Immature natural killer cell (primary cell): ENCODE data around the gene PGR. TPM values are rescaled to one million over a fixed set of nuclear protein-coding genes. Genes with fewer than 3 reads are reported as not detected.

Experiments used
- DNase-seq, 3 donors: peaks; one replicate each; pipeline ENCODE4 v3.0.0; 2022; ENCODE audit warnings: mixed read lengths in 1 of 3
- H3K27ac Mint-ChIP-seq, 6 donors: one replicate each; pipeline ENCODE4 v1.8.0; 2020; ENCODE audit warnings: mixed read lengths in 6 of 6, mild to moderate bottlenecking in 5 of 6, inconsistent platforms in 4 of 6, moderate library complexity in 3 of 6
- H3K27me3 Mint-ChIP-seq, 3 donors: one replicate each; pipeline ENCODE4 v1.8.0; 2020 to 2021; ENCODE audit warnings: low read depth in 3 of 3, mild to moderate bottlenecking in 3 of 3, mixed read lengths in 3 of 3, moderate library complexity in 3 of 3, inconsistent platforms in 1 of 3
- H3K36me3 Mint-ChIP-seq, 3 donors: one replicate each; pipeline ENCODE4 v1.8.0; 2020; ENCODE audit warnings: mixed read lengths in 3 of 3, inconsistent platforms in 2 of 3, mild to moderate bottlenecking in 2 of 3
- H3K4me1 Mint-ChIP-seq, 2 donors: one replicate each; pipeline ENCODE4 v1.8.0; 2020; ENCODE audit warnings: inconsistent platforms in 2 of 2, mild to moderate bottlenecking in 2 of 2, mixed read lengths in 2 of 2, moderate library complexity in 1 of 2
- H3K4me3 Mint-ChIP-seq, 5 donors: one replicate each; pipeline ENCODE4 v1.8.0; 2020; ENCODE audit warnings: mild to moderate bottlenecking in 5 of 5, mixed read lengths in 5 of 5, inconsistent platforms in 3 of 5, moderate library complexity in 3 of 5
- H3K9me3 Mint-ChIP-seq, 6 donors: one replicate each; pipeline ENCODE4 v1.8.0; 2020; ENCODE audit warnings: mild to moderate bottlenecking in 6 of 6, mixed read lengths in 6 of 6, inconsistent platforms in 4 of 6, moderate library complexity in 3 of 6
- polyA plus RNA-seq, 3 donors: library from polyadenylated mRNA; unstranded; fragments of 300-500 nt; fragmentation: Illumina TruSeq; gene quantifications; one replicate each; pipeline ENCODE4 v1.2.3, GENCODE V29; 2021

Gene PGR
- polyA plus RNA-seq, 3 donors from 2014 or later = not detected

DNA sequence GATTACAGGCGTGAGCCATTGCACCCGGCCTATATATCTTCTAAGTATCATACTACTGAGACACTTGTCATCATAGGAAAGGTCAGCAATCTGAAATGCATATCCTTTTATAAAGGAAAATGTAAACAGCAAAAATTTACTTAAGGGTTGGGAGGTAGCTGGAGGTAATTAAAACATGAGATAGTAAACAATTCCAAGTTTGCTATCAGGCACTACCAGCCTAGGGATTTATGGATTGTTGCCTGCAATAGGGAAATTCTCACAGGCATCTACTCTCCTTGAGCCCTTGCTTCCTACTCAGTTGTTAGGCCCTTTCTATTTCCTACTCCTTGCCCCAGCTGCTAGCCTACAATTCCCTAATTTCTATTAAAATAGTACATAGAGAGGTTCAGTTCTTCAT is 16.1 kb downstream of the PGR start:
- H3K36me3 Mint-ChIP-seq = no peaks in the 10 kb centered on the region
- no peak for DNase-seq
- no peak overlapping the region for H3K4me3 Mint-ChIP-seq
- peaks cover 3 to 30% (median 9%) of the 10 kb centered on the region in 6 donors for H3K9me3 Mint-ChIP-seq
- no peak overlapping the region for H3K27ac Mint-ChIP-seq
- no peaks in the 10 kb centered on the region for H3K27me3 Mint-ChIP-seq
- no peaks in the 10 kb centered on the region for H3K4me1 Mint-ChIP-seq

DNA sequence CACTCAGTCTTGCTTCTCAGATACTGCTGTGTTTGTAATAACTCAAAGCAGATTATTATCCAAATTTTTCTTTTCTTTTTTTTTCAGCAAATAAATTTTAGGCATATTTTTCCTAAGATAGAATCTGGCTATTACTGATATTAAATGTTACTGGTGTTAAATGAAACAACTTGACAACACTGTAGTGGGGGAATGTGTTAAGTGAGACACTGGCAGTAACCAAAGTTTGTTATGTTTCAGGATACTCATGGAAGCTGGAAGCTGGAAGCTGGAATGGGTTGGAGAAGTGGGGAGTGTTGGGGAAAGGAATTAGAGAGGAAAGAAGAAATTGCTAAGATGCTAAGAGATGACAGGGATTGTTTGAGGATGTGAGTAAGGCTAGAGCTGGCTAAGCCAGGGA is 24.9 kb downstream of the PGR start:
- H3K27me3 Mint-ChIP-seq = peaks cover 0 to 3% (median 0%) of the 10 kb centered on the region in 3 donors
- peaks cover 0 to 6% (median 0%) of the 10 kb centered on the region in 3 donors for H3K36me3 Mint-ChIP-seq
- DNase-seq = no peak
- no peak overlapping the region for H3K4me3 Mint-ChIP-seq
- no peak overlapping the region for H3K27ac Mint-ChIP-seq
- H3K9me3 Mint-ChIP-seq = peaks cover 13 to 52% (median 22%) of the 10 kb centered on the region in 6 donors
- no peaks in the 10 kb centered on the region for H3K4me1 Mint-ChIP-seq

DNA sequence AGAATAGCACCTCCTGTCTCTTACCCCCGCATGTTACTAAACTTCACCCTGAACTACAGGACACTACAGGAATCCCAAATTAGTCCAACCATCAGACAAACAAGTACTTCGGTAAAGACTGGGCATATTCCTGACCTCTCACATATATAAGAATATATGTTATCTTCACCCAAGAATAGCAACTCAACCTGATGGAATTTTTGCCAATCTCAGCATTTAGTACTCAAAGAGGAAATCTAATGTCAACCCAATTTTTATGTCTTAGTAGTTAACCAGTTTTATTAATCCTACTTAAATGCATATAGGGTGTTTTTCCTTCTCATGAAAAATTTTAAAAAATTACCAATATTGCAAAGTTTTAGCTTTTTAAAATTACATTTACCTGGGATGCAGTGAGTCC is 26.2 kb downstream of the PGR start:
- Mint-ChIP-seq H3K4me1 (no peaks in the 10 kb centered on the region), H3K27ac (no peak overlapping the region), H3K4me3 (no peak overlapping the region), H3K9me3 (peaks cover 14 to 50% (median 24%) of the 10 kb centered on the region in 6 donors), H3K27me3 (peaks cover 0 to 3% (median 0%) of the 10 kb centered on the region in 3 donors), H3K36me3 (peaks cover 0 to 6% (median 0%) of the 10 kb centered on the region in 3 donors)
- DNase-seq = no peak

DNA sequence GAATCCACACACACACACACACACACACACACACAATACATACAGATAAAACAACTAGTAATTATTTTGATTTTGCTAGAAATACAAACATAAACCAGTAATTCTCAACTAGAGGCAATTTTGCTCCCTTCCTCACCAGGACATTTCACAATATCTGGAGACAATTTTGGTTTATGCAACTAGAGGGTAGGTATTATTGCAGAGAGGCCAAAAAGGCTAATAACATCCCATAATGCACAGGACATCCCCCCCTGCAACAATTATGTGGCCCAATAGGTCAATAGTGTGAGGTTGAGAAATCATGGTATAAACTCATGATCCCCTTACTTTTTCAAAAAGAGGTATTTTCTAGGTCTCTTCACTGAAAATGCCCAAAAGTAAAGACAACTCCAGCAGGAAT is 29.0 kb downstream of the PGR start:
- no peak overlapping the region for H3K27ac Mint-ChIP-seq
- no peaks in the 10 kb centered on the region for H3K4me1 Mint-ChIP-seq
- peaks cover 0 to 2% (median 0%) of the 10 kb centered on the region in 3 donors for H3K27me3 Mint-ChIP-seq
- H3K4me3 Mint-ChIP-seq = no peak overlapping the region
- peaks cover 0 to 6% (median 0%) of the 10 kb centered on the region in 3 donors for H3K36me3 Mint-ChIP-seq
- no peak for DNase-seq
- H3K9me3 Mint-ChIP-seq = peaks cover 11 to 33% (median 23%) of the 10 kb centered on the region in 6 donors

DNA sequence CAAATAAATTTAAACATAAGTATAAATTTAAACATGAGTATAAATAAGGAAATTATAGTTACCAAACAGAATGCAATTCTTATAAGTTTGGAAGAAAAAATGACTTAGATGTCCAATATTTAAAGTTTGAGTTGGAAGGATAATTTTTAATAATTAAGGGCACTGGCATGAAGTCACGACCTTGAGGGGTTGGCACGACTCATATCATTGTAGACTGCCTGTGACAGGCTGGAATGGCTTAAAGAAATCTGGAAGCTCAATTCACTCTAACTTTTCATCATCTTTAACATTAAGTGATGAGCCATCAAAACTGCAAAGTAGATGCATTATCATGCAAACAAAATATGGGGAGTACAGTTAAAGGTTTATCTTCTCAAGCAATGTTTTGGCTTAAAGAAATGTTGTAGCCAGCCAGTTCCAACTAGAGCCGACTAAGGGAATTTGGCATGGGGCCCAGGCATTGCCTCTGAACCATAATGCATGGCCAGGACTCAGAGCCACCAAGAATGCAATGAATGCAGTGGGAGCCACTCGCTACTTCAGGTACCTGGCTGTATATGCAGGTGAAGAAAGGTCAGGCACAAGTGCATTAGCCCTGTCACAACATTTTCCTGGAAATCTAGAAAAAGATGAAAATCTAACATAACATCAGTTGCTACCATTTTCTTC is 33.4 kb downstream of the PGR start:
- Mint-ChIP-seq H3K9me3 (peaks cover 6 to 31% (median 13%) of the 10 kb centered on the region in 6 donors), H3K27me3 (peaks cover 0 to 2% (median 0%) of the 10 kb centered on the region in 3 donors), H3K36me3 (peaks cover 0 to 3% (median 0%) of the 10 kb centered on the region in 3 donors), H3K27ac (no peak overlapping the region), H3K4me1 (no peaks in the 10 kb centered on the region), H3K4me3 (no peak overlapping the region)
- no peak for DNase-seq

DNA sequence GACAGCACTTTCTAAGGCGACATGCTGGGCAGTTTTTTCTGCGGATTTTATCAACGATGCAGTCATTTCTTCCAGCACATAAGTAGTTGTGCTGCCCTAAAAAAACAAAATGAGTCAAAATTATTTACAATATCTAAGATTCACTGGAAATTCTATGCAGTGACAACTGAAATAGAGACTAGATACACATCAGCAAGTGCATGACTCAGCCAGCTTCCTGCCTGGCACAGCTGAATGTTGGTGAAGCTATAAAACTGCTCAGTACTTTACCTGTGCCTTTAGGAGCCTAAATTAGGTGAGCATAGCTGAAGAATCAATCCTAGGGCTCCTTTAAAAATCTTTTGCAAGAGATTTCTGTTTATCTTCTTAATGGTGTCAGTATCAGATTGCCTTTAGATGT is 37.8 kb downstream of the PGR start:
- Mint-ChIP-seq H3K27me3 (peaks cover 0 to 2% (median 0%) of the 10 kb centered on the region in 3 donors), H3K4me1 (no peaks in the 10 kb centered on the region), H3K27ac (no peak overlapping the region), H3K4me3 (no peak overlapping the region), H3K9me3 (peaks cover 10 to 28% (median 18%) of the 10 kb centered on the region in 6 donors), H3K36me3 (peaks cover 0 to 3% (median 0%) of the 10 kb centered on the region in 3 donors)
- no peak for DNase-seq

DNA sequence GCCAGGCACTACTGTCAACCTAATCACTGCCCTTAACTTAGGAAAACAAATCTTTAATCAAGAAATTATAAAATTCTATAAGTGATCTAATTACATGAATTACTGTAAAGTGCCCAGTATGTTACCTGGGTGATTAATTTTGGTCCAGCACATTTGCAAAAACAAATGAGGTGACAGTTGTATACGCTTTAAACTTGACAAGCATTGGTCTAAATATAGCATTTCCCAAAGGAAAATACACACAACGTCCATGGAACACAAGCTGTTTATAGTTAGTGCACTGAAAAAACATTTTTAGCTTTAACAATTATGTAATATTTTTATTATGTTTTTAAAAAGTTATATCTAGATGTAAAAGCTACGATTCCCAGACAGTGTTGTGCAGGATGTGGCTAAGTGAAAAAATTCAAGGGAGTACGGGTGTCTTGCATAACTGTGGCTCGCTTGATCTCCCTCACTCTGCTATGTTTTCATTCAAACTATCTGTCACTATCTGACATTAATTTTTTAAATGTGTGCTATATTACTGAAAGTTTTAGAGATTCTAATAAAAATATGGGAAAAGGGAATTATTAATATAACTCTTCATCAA is 38.8 kb downstream of the PGR start:
- H3K4me3 Mint-ChIP-seq = no peak overlapping the region
- peaks cover 0 to 3% (median 0%) of the 10 kb centered on the region in 3 donors for H3K36me3 Mint-ChIP-seq
- peaks cover 0 to 2% (median 0%) of the 10 kb centered on the region in 3 donors for H3K27me3 Mint-ChIP-seq
- peaks cover 15 to 38% (median 20%) of the 10 kb centered on the region in 6 donors for H3K9me3 Mint-ChIP-seq
- H3K4me1 Mint-ChIP-seq = no peaks in the 10 kb centered on the region
- H3K27ac Mint-ChIP-seq = no peak overlapping the region
- DNase-seq = no peak

DNA sequence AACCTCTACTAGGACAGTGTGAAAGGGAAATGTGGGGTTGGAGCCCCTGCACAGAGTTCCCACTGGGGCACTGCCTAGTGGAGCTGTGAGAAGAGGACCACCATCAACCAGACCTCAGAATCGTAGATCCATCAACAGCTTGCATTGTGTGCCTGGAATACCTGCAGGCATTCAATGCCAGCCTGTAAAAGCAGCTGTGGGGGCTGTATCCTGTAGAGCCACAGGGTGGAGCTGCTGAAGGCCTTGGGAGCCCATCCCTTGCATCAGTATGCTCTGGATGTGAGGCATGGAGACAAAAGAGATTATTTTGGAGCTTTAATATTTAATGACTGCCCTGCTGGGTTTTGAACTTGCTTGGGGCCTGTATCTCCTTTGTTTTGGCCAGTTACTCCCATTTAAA is 46.3 kb downstream of the PGR start:
- peaks cover 28 to 62% (median 38%) of the 10 kb centered on the region in 6 donors for H3K9me3 Mint-ChIP-seq
- H3K36me3 Mint-ChIP-seq = no peaks in the 10 kb centered on the region
- peaks cover 0 to 3% (median 0%) of the 10 kb centered on the region in 3 donors for H3K27me3 Mint-ChIP-seq
- no peak overlapping the region for H3K27ac Mint-ChIP-seq
- DNase-seq = no peak
- H3K4me1 Mint-ChIP-seq = no peaks in the 10 kb centered on the region
- H3K4me3 Mint-ChIP-seq = no peak overlapping the region

DNA sequence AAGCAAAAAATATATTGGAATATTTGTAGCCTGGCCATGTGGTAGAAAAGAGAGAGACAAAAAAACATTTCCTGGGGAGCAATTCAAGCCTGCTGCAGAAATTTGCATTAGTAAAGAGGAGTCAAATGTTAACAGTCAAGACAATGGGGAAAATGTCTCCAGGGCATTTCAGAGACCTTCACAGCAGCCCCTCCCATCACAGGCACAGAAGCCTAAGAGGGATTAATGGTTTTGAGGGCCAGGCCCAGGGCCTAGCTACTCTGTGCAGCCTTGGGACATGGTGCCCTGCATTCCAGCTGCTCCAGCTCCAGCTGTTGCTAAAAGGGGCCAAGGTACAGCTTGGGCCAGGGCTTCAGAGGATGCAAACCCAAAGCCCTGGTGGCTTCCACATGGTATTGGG is 46.8 kb downstream of the PGR start:
- Mint-ChIP-seq H3K27ac (no peak overlapping the region), H3K4me3 (no peak overlapping the region), H3K36me3 (no peaks in the 10 kb centered on the region), H3K9me3 (peaks cover 25 to 67% (median 37%) of the 10 kb centered on the region in 6 donors), H3K27me3 (peaks cover 0 to 3% (median 0%) of the 10 kb centered on the region in 3 donors), H3K4me1 (no peaks in the 10 kb centered on the region)
- no peak for DNase-seq

DNA sequence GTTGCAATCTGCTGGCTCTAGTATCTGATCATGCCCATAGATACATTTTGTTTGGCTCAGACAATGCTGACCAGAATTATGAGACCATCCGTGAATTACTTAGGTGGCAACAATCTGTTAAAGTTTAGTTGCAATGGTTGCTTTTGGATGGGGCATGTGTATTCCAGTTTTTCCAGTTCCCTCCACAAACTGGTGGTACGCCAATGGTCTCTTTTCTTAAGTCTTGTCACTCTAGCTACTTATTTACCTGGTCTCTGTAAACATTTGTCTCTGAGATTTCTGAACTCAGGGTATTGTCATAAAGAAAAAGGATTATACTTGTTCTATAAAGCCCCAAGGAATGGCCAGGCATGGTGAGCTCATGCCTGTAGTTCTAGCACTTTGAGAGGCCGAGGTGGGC is 65.9 kb downstream of the PGR start:
- Mint-ChIP-seq H3K4me1 (no peaks in the 10 kb centered on the region), H3K4me3 (no peak overlapping the region), H3K36me3 (no peaks in the 10 kb centered on the region), H3K9me3 (peaks cover 5 to 25% (median 9%) of the 10 kb centered on the region in 6 donors), H3K27ac (no peak overlapping the region), H3K27me3 (peaks cover 0 to 1% (median 0%) of the 10 kb centered on the region in 3 donors)
- no peak for DNase-seq

DNA sequence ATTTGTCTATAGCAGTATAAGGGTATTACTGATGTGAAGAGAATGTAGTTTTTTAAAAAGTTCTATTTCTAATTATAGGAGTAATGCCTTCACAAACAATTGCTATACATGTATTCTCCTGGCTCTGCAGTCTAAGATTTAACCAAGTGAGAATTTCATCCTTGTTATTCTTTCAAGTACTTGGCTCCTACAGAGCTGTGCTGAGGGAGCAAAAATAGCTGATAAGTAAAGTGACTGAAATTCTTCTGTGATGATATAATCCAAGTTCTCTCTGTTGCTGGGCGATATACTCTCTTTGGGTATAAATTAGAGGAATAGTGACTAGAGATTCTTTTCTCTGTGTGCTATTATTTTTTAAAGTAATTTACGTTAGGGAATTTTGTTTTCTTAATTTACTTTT is 68.0 kb downstream of the PGR start:
- peaks cover 6 to 29% (median 9%) of the 10 kb centered on the region in 6 donors for H3K9me3 Mint-ChIP-seq
- DNase-seq = no peak
- no peak overlapping the region for H3K27ac Mint-ChIP-seq
- no peaks in the 10 kb centered on the region for H3K27me3 Mint-ChIP-seq
- H3K4me3 Mint-ChIP-seq = no peak overlapping the region
- no peaks in the 10 kb centered on the region for H3K36me3 Mint-ChIP-seq
- H3K4me1 Mint-ChIP-seq = no peaks in the 10 kb centered on the region

DNA sequence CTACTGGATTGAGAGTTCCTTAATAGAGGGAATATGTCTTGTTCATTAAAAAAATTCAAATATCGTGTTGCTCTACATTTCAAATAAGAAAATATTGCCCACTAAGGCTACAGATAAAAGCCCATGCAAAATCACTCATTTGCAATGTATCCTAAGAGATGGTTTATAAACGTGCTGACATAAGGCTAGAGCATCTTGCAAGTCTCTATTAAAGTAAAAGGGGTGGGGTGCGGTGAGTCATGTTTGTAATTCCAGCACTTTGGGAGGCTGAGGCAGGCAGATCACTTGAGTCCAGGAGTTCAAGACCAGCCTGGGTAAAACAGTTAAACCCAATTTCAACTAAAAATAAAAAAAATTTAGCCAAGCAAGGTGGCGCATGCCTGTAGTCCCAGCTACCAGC is 70.3 kb downstream of the PGR start:
- Mint-ChIP-seq H3K27ac (no peak overlapping the region), H3K4me3 (no peak overlapping the region), H3K27me3 (no peaks in the 10 kb centered on the region), H3K36me3 (no peaks in the 10 kb centered on the region), H3K9me3 (peaks cover 4 to 29% (median 8%) of the 10 kb centered on the region in 6 donors), H3K4me1 (no peaks in the 10 kb centered on the region)
- DNase-seq = no peak

DNA sequence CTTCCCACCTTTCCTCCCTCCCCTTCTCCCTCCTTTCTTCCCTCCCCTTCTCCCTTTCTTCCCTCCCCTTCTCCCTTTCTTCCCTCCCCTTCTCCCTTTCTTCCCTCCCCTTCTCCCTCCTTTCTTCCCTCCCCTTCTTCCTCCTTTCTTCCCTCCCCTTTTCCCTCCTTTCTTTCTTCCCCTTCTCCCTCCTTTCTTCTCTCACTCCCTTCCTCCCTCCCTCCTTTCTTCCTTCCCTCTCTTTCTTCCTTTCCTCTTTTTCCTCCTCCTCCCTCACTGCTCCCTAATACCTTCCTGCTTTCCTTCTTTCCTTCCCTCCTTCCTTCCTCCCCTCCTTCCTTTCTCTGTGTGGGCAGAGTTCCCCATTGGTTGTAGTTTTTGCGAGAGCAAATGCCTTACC is 76.1 kb downstream of the PGR start:
- DNase-seq = no peak
- Mint-ChIP-seq H3K4me1 (no peaks in the 10 kb centered on the region), H3K9me3 (peaks cover 2 to 19% (median 13%) of the 10 kb centered on the region in 6 donors), H3K27ac (no peak overlapping the region), H3K36me3 (no peaks in the 10 kb centered on the region), H3K4me3 (no peak overlapping the region), H3K27me3 (peaks cover 0 to 1% (median 0%) of the 10 kb centered on the region in 3 donors)

DNA sequence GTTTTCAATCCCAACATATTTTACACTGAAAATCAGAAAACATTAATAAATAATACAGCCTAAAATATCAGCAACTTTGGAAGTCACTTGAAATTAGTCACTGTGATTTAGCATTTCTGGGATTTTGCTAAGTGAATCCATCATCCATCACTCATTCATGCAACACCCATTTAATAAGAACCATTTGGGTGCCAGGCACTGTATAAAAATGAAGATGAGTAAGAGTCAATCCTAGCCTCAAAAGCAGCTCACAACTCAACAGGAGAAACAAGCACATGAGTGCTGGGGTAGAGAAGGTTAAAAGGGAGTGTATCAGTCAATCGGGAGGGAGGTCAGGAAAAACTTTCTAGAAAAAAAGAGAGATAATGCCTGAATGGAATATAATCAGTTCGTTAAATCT is 77.9 kb downstream of the PGR start:
- no peak overlapping the region for H3K4me3 Mint-ChIP-seq
- DNase-seq = no peak
- peaks cover 0 to 1% (median 0%) of the 10 kb centered on the region in 3 donors for H3K27me3 Mint-ChIP-seq
- H3K4me1 Mint-ChIP-seq = no peaks in the 10 kb centered on the region
- no peaks in the 10 kb centered on the region for H3K36me3 Mint-ChIP-seq
- peaks cover 0 to 14% (median 8%) of the 10 kb centered on the region in 6 donors for H3K9me3 Mint-ChIP-seq
- no peak overlapping the region for H3K27ac Mint-ChIP-seq
